ENCODE data around the gene OR10P1. TPM values are rescaled to one million over a fixed set of nuclear protein-coding genes. Genes with fewer than 3 reads are reported as not detected.

Gene OR10P1
- total and polyA plus RNA-seq, 12 donors = not detected

GRCh38 chr12:55684761-55685370 lies 48.2 kb downstream of the OR10P1 start:
- peaks cover 9 to 12% of the 10 kb centered on the region in 2 donors for H3K4me1 ChIP-seq (replicated peaks in 1 of 2)
- intact Hi-C loops (cut with DNase I) = no loop called here

GRCh38 chr12:55685671-55686070 lies 49.0 kb downstream of the OR10P1 start:
- DNase-seq = peak in 1 of 7 donors; percentile 1
- Histone ChIP-seq H3K27ac (no peak overlapping the region), H3K36me3 (replicated peaks in 1 of 2) (no peaks in the 10 kb centered on the region), H3K4me1 (replicated peaks in 1 of 2) (peaks cover 9 to 12% of the 10 kb centered on the region in 2 donors), H3K27me3 (no peaks in the 10 kb centered on the region), H3K9me3 (replicated peaks in 1 of 3) (no peaks in the 10 kb centered on the region), H3K4me3 (no peak overlapping the region)
- no peak for TF ChIP-seq CTCF (IDR thresholded peaks at IDR 0.05)
- no peak for TF ChIP-seq POLR2A (IDR thresholded peaks at IDR 0.05)
- intact Hi-C loops (cut with DNase I) = no loop called here
- WGBS, 4 donors = 85 to 96% (median 92%) methylated on average over 5 of the region's 5 CpGs

More at GRCh38 chr12:55684761-55685370, 48.2 kb downstream of the OR10P1 start:
- no peaks in the 10 kb centered on the region for H3K27me3 ChIP-seq
- 92 to 100% (median 94%) methylated on average over 4 to 20 of the region's 20 CpGs for WGBS, 4 donors
- DNase-seq = peak in 1 of 7 donors; percentile 7
- TF ChIP-seq POLR2A (IDR thresholded peaks at IDR 0.05) (no peak), CTCF (IDR thresholded peaks at IDR 0.05) (no peak)
- H3K36me3 ChIP-seq (replicated peaks in 1 of 2) = no peaks in the 10 kb centered on the region
- H3K4me3 ChIP-seq = no peak overlapping the region
- no peak overlapping the region for H3K27ac ChIP-seq
- H3K9me3 ChIP-seq (replicated peaks in 1 of 3) = no peaks in the 10 kb centered on the region

- no peaks in the 10 kb centered on the region for H3K36me3 ChIP-seq (replicated peaks in 1 of 2)
These were observed 49.8 kb downstream of the OR10P1 start for GRCh38 chr12:55686366-55687010.

More at GRCh38 chr12:55686366-55687010, 49.8 kb downstream of the OR10P1 start:
- 86 to 93% (median 89%) methylated on average over 7 to 9 of the region's 9 CpGs for whole genome bisulfite sequencing, 4 donors
- no peak overlapping the region for H3K27ac ChIP-seq
- H3K9me3 ChIP-seq (replicated peaks in 1 of 3) = no peaks in the 10 kb centered on the region
- H3K27me3 ChIP-seq = no peaks in the 10 kb centered on the region
- peaks cover 4 to 6% of the 10 kb centered on the region in 2 donors for H3K4me1 ChIP-seq (replicated peaks in 1 of 2)
- TF ChIP-seq CTCF (IDR thresholded peaks at IDR 0.05) (no peak), POLR2A (IDR thresholded peaks at IDR 0.05) (no peak)
- peak in 1 of 7 donors; percentile 45 for DNase-seq
- intact Hi-C loops (cut with DNase I) = no loop called here
- H3K4me3 ChIP-seq = no peak overlapping the region

Small RNA genes within 50 kb of the gene (small RNA-seq; reads per million reads assigned to genes)
- 0 reads per million in 2 donors for gene AC009779.5

Other genes with a start within 250 kb of the OR10P1 start
- not detected for gene OR6C65, start 236.4 kb upstream of the OR10P1 start, total RNA-seq
- gene OR6C65, start 236.4 kb upstream of the OR10P1 start, polyA plus RNA-seq = not detected
- not detected for gene OR6C76, start 210.6 kb upstream of the OR10P1 start, total RNA-seq
- not detected for gene OR6C76, start 210.6 kb upstream of the OR10P1 start, polyA plus RNA-seq
- gene OR6C2, start 192.8 kb upstream of the OR10P1 start, total RNA-seq = not detected
- not detected for gene OR6C2, start 192.8 kb upstream of the OR10P1 start, polyA plus RNA-seq
- not detected for gene OR6C70, start 166.8 kb upstream of the OR10P1 start, total RNA-seq
- gene OR6C70, start 166.8 kb upstream of the OR10P1 start, polyA plus RNA-seq = not detected
- gene OR6C68, start 144.5 kb upstream of the OR10P1 start, total RNA-seq = not detected
- gene OR6C68, start 144.5 kb upstream of the OR10P1 start, polyA plus RNA-seq = not detected
- gene OR6C4, start 87.3 kb upstream of the OR10P1 start, total RNA-seq = not detected
- gene OR6C4, start 87.3 kb upstream of the OR10P1 start, polyA plus RNA-seq = not detected
- not detected for gene OR2AP1, start 64.4 kb upstream of the OR10P1 start, total RNA-seq
- not detected for gene OR2AP1, start 64.4 kb upstream of the OR10P1 start, polyA plus RNA-seq
- gene ITGA7, start 71.0 kb downstream of the OR10P1 start, total RNA-seq = 10 to 100 TPM in 6 of 9 donors, 1 to 10 TPM in 3; 5.7 to 41.3 (median 14.6) TPM
- 10 to 100 TPM in 2 of 3 donors, 1 to 10 TPM in 1; 9.3 to 77.1 (median 53.6) TPM for gene ITGA7, start 71.0 kb downstream of the OR10P1 start, polyA plus RNA-seq
- 100 to 1,000 TPM; 180 to 304 (median 220) TPM for gene BLOC1S1, start 79.2 kb downstream of the OR10P1 start, total RNA-seq
- gene BLOC1S1, start 79.2 kb downstream of the OR10P1 start, polyA plus RNA-seq = 1,000 to 10,000 TPM in 1 of 3 donors, 100 to 1,000 TPM in 2; 188 to 1,005 (median 657) TPM
- gene RDH5, start 83.5 kb downstream of the OR10P1 start, total RNA-seq = 10 to 100 TPM in 1 of 9 donors, 1 to 10 TPM in 8; 1.9 to 25.7 (median 4.5) TPM
- 10 to 100 TPM in 2 of 3 donors, 1 to 10 TPM in 1; 2.7 to 41.4 (median 32.7) TPM for gene RDH5, start 83.5 kb downstream of the OR10P1 start, polyA plus RNA-seq
- gene CD63, start 92.1 kb downstream of the OR10P1 start, total RNA-seq = 1,000 to 10,000 TPM in 7 of 9 donors, 100 to 1,000 TPM in 2; 796 to 1,954 (median 1,283) TPM
- gene CD63, start 92.1 kb downstream of the OR10P1 start, polyA plus RNA-seq = 1,000 to 10,000 TPM; 1,798 to 2,350 (median 1,843) TPM
- gene GDF11, start 106.2 kb downstream of the OR10P1 start, total RNA-seq = 1 to 10 TPM; 3.3 to 8.3 (median 6.7) TPM
- 1 to 10 TPM; 2.4 to 4.1 (median 3.8) TPM for gene GDF11, start 106.2 kb downstream of the OR10P1 start, polyA plus RNA-seq
- gene SARNP, start 180.8 kb downstream of the OR10P1 start, total RNA-seq = 100 to 1,000 TPM in 1 of 9 donors, 10 to 100 TPM in 8; 23.2 to 148 (median 56.0) TPM
- gene SARNP, start 180.8 kb downstream of the OR10P1 start, polyA plus RNA-seq = 100 to 1,000 TPM; 113 to 131 (median 117) TPM
- 10 to 100 TPM; 11.7 to 74.7 (median 26.3) TPM for gene ORMDL2, start 181.1 kb downstream of the OR10P1 start, total RNA-seq
- gene ORMDL2, start 181.1 kb downstream of the OR10P1 start, polyA plus RNA-seq = 10 to 100 TPM; 45.4 to 97.7 (median 68.6) TPM
- 10 to 100 TPM; 26.3 to 50.0 (median 32.3) TPM for gene DNAJC14, start 192.7 kb downstream of the OR10P1 start, total RNA-seq
- 10 to 100 TPM in 2 of 3 donors, 1 to 10 TPM in 1; 9.9 to 31.2 (median 12.4) TPM for gene DNAJC14, start 192.7 kb downstream of the OR10P1 start, polyA plus RNA-seq
- gene MMP19, start 206.0 kb downstream of the OR10P1 start, total RNA-seq = 10 to 100 TPM in 3 of 9 donors, 1 to 10 TPM in 5, under 1 TPM in 1; 0.89 to 17.3 (median 7.0) TPM
- 10 to 100 TPM in 2 of 3 donors, 1 to 10 TPM in 1; 8.0 to 15.8 (median 15.3) TPM for gene MMP19, start 206.0 kb downstream of the OR10P1 start, polyA plus RNA-seq

Measured in adrenal gland (tissue), 12 donors.